Measurements from ENCODE around the gene GPC6.

The GPC6 gene

GRCh38 chr13:93231867-93232266 lies 5.3 kb downstream of the GPC6 start:
- DNase-seq = no peak

- no peak for DNase-seq
Observed at GRCh38 chr13:93233997-93234416, 7.4 kb downstream of the GPC6 start.

DNA sequence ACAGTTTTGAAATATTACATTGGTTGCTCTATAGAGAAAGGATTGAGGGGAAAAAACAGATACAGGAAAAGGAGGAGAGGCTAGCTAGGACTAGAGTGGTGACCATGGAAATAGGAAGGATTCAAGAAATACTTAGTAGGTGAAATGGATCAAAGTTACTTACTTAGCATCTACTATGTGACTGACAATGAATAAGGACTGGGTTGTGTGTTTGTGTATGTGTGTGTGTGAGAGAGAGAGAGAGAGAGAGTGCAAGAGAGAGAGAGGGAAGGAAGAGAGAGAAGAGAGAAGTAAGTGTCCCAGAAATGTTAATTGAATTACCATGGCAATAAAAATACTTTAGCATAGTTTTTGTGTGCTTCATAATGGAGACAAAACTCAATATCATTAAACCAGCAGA lies 7.9 kb downstream of the GPC6 start:
- DNase-seq = no peak

GRCh38 chr13:93235258-93236015 lies 8.8 kb downstream of the GPC6 start:
- no peak for DNase-seq

- no peak for DNase-seq
Observed at GRCh38 chr13:93238711-93239110, 12.1 kb downstream of the GPC6 start.

DNA sequence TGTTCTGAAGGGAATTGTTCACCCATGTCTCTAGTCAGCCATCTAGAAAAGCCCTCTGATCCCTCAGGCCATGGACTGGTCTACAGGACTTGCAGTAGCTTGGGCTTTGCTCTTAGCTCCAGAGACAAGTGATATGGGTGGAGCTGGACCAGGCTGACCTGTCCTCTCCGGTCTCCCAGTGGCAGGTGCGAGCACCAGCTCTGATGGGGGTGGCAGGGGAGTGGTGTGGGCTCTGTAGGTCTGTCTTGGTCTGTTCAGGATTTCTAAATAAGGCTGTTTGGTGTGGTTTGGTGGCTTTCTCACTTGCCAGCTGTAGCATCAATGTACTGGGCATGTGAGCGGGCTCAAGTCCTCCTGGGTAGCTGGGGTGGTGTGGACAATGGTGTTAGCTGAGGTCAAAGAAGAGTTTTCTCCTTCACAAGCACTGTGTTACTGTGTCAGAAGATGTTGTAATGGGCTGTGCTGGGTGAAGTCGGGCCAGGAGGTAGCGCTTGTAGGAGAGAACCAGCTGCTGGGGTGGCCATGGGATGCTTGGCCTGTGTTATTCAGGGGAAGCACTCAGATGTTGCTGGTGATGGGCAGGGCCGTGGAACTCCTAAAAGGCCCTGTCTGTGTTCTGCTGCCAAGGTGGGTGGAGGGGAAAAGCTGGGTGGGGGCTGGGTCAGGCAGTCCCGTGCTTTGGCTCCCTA lies 16.9 kb downstream of the GPC6 start:
- no peak for DNase-seq

GRCh38 chr13:93244141-93244917 lies 17.7 kb downstream of the GPC6 start:
- no peak for DNase-seq

- no peak for DNase-seq
Observed at GRCh38 chr13:93244918-93245280, 18.3 kb downstream of the GPC6 start.

DNA sequence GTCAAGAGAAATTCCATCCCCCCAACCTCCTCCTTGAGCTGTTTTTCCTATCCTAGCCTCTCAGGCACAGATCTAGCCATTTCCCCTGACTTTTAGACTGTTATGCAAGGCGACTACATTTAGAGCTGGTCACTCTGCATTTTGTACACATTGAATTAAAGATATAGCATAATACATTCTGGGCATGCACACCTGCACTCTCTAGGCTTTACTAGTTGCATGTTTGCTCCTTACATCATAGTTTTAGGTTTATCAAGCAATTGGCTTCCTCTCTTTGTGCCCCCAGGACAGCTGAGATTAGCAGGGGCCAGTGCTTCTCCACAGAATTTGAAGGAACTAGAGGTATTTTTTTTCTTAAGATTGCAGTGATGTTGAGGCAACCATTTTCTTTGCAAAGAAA lies 19.5 kb downstream of the GPC6 start:
- no peak for DNase-seq

- DNase-seq = no peak
Observed at GRCh38 chr13:93248627-93249047, 22.0 kb downstream of the GPC6 start.

DNA sequence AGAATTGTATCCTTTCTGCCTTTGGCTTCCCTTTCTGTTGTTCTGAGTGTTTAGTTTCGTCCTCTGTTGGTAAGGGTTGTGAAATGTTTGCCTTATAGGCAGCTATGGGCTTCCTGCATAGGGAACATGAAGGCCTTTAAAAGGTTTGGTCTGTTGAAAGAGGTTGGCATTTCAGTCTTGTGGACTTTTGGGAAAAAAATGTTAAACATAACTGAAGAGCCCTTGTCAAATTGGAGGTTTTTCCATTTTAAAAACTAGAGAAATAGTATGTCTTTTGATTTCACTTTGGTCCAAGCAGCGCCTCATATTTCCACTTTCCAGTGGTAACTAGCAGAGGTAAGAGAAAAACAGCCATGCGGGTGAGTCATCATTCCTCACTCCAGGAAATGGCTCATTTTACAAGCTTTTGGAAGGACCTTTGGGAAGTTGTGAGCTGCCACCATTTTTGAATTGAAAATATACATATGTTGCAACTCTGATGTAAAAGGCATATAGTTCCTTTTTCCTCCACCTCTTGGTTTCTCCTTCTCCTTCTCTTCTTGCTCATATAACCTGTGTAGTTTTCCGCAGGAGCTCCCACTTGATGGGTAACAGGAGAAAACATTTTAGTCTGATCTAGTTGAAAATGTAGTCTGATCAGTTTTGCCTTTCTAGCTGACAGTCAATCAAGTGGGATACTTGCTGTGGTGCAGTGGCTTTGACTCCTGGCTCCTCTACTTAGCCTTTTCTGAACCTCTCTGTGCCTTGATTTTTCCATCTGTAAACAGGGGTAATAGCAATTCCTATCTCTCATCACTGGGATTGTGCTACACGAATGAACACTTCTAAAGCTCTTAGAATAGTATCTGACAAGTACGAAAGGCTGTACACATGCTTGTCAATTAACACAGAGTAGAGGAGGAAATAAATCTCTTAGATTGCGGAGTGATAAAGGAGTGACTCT lies 23.0 kb downstream of the GPC6 start:
- no peak for DNase-seq

DNA sequence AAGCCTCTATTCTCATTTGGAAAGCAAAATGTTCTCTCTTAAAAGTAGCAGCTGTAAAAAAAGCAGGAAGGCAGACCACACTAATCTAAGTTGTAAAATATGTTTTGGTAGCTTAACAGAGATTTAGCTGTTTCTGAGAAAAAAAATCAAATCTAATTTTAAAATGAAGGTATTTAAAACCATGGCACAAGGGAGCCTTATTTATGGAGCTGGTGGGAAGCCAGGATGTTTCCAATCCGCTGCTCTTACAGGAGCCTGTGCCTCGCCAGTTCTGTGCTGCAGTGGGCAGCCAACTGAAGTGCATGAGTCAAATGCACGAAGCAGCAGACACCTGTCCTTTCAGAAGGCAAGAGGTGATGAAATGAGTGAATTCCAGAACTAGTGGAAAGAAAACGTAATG lies 28.2 kb downstream of the GPC6 start:
- no peak for DNase-seq

- no peak for DNase-seq
Observed at GRCh38 chr13:93256998-93257397, 30.4 kb downstream of the GPC6 start.

DNA sequence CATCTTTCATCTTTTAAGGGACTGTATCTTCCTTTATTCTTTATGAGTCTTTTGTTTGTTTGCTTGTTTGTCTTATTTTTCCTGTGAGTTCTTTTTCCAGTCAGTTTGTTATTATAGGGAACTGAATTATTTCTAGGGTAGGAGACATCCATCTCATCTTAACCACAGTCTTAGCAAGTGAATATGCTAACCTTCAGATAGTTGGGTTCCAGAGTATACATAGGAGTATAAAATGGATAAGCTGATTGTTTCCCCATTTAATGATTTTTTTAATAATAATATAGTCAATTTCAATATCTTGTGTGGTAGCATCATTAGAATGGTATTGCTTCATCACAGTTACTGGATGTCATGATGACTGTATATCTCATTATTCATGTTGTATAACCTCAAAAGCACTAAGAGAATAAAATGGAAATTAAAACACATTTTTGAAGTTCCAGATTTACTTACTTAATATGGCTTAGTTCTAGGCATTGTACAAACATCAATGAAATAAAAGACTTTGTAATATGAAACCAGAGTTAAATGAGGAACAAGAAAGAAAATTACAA lies 33.0 kb downstream of the GPC6 start:
- DNase-seq = no peak

DNA sequence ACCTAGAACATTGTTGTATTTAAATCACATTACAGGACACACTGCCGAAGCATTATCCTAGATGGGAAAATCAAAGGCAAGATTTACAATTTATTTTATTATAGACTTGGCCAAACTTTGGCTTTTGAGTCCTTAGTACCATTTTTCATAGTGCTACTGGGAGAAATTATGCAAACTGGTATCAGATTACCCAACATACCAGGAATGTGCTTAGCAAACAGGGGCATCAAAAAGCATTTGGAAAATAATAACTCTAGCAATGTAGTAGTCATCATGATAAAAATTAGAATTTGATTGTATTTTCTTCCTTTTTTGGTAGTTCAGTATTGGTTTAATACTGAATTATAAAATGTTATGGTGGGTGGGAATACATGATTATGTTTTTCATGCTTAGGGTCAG lies 34.0 kb downstream of the GPC6 start:
- DNase-seq = no peak

- no peak for DNase-seq
Observed at GRCh38 chr13:93262729-93263345, 36.2 kb downstream of the GPC6 start.

GRCh38 chr13:93264876-93265275 lies 38.3 kb downstream of the GPC6 start:
- DNase-seq = no peak

DNA sequence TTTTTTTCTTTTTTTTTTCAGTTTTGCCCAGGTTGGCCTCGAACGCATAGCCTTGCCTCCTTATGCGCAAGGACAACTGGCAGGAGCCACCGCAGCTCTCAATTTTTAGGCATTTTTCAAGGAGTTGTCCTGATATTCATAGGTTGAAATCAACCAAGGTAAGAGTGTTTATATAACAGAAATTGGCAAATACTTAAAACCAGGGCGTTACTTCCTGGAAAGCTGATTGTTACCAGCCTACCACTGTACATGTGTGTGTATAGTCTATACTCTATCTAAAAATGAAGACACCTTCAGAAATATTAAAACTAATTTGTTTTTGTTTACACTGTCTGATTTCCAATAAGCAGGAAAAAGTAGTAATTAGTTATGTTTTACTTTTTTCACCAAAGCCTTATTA lies 39.2 kb downstream of the GPC6 start:
- no peak for DNase-seq

DNA sequence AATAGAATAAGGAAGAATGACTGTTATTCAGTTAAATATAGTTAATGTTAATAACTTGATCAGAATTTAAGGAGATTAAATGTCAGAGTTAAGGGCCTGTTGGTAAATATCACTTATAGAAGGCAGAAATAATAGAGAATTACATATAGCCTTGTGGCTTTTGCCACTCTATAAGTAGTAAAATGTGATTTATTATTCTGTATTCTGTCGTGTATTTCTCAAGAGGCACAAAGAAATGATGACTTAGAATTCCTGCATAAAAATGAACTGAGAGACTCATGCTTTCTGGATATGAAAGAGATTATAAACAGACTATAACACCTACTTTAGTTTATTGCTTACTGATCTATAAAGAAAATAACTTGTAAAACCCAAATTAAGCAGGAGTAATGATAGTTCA lies 40.1 kb downstream of the GPC6 start:
- DNase-seq = no peak

DNA sequence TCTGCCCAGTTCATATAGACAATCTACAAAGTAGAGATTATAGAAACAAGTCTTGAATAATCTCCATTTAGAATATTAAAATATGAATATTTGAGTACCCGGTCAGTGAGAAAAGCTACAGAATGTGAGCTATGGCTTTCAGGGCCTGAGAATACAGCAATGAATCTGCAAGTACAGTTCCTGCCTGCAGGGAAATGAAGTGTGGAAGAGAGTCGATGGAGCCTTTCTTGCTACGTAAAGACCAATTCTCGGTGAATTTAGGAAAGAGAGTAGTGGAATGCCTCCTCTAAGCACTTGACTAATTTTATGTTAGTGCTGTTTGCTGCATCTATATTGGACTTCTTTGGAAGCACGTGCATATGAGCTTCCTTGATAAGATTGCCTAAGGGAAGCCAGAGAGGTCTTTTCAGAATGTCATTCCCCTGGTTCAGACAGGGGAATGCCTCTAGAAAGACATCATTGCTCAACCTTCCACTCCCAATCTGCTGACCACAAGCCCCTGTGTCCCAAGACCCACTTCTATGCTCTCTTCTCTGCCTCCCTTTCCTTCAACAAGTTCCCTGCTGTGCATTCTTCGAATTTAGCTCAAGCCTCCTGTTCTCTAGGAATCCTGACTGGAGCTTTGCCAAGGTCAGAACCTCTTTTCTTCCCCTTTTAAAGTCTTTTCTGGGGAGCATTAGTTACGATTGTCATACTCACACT lies 41.9 kb downstream of the GPC6 start:
- DNase-seq = no peak
